Measurements from ENCODE around the gene PER2.
A peak's percentile ranks its signal among the peaks of the same experiment; 100 is the strongest.

Gene PER2

DNA sequence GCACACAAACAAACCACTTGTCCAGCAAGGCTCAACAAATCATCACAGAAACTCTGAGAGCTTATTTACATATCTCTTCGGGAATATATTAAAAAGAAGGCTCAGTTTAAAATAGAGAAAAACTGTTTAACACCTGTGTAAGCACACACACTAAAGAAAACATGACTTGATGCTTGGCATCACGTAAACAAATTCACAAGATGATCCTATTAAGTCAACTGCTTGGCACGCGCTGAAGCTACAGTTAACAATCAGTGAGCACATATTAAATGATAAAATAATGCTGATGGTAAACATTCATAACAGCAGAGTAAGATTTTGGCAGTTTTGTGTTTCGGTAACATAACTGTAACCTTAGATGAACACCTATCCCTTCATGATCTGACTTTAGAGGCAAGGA is 44.3 kb downstream of the PER2 start:
- no peak for DNase-seq

DNA sequence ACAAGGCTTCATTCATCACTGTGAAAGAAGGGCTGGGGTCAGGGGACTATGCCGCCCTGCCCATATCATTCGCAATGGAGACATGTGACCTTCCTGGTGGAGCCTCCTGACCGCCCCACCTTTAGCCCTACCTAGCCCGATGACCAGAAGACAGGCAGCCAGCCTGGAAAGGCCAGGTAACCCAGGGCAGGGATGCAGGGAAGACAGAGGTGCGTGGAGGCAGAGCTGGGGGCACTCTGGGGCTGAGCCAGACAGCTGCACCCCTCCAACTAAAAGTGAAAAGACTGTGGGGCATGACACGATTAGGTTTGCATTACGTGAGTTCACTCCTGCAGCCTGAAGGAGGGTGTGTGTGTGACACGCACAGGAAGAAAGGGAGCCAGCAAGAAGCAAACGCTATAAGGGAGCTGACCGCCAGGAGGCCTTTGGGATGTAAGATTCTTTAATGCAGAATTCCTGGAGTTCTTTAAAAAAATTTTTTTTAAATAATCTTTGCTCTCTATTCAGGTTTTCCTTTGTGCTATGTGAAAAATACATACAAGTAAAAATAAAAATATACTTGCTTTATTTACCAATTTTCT is 44.8 kb downstream of the PER2 start:
- DNase-seq: no peak

DNA sequence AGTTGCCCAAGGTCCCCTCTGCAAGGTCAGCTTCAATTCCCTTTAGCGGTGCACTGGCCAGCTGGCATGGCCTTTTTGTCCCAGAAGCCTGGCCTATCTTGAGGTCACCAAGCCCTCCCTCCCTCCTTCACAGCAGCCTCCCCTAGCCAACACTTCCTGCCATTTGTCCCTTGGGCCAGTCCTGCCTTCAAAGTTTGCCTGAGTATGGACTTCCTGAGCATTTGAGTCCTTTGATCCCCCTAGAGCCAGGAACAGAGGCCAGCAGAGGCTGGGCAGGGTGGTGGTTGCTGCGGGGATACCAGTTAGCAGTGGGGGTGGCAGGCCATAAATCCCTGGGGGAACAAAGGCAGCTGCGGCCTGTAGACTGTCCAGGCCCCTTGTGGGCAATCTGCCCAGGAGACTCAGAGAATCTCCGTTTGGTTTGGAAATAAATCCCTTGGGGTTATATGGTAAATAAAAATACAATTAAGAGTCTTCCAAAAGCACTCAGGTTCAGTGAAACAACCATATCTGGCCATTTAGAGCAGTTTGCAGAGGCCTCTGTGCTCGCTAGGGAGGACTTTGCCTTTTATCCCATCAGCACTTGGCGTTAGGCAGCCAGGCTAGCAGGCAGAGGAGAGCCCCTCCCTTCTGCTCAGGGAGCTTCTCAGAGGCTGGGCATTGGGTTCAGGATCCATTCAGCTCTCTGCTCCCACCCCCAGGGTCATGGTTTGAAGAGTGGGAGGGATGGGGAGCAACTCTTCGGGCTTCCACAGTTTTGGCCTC is 45.5 kb downstream of the PER2 start:
- no peak for DNase-seq

DNA sequence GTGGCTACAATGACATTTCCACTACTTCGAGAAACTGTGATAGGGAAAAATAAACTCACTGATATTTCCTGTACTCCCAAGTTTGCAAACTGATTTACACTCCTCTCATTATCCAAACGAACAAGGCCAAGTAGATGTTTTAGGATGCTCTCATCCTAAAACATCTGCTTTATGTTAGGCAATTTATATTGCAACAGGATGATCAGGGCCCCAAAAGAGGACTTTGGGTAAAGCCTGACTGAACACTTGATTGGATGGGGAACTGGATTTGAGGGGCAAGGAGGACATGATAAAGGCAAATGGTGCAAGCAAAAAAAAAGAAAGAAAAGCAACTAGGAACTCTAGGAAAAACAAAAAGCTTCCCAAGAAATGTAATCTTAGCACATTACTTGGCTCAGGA is 46.4 kb downstream of the PER2 start:
- no peak for DNase-seq

DNA sequence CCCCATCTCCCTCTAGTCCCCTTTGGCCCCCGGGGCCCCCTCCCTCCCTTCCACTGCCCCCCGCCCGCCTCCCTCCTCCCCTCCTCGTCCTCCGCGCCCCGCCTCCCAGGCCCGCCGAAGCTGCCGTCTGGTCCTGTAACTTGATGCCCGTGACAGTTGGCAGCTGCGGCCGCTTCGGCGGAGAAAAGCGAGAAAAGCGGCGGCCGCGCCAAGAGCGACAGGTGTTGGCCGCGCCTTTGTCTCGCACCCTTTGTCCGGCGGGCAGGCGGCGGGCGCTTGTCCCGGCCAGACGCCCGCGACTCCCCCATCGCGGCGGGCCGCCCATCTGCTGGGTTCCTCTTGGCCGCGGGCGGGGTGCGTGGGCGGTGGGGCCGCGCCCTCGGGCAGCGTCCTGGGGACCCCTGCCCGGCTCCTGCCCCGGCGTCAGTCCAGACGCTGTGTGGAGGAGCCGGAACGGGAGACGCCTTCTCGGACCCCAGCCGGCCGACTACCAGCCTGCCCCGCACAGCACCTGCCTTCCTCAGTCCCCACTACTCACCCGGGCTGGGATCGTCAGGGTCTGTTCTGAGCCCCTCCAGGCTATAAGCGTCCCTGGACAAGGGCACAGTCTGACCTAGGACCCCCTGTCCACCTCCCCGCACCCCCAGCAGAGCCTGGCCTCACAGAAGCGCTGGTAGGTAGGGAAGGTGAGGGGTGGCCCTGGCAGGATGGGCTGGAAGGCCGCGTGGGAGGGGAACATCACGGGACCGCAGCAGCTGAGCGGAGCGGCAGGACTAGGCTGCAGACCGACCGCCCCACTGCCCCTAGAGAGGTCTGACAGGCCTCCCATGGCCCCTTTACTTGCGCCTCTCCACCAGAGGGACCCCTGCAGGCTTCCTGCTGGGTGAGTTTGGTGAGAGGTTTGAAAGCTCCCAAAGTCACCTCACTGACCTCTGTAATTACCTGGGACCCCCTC is 47.4 kb downstream of the PER2 start:
- DNase-seq: peak; percentile 18

DNA sequence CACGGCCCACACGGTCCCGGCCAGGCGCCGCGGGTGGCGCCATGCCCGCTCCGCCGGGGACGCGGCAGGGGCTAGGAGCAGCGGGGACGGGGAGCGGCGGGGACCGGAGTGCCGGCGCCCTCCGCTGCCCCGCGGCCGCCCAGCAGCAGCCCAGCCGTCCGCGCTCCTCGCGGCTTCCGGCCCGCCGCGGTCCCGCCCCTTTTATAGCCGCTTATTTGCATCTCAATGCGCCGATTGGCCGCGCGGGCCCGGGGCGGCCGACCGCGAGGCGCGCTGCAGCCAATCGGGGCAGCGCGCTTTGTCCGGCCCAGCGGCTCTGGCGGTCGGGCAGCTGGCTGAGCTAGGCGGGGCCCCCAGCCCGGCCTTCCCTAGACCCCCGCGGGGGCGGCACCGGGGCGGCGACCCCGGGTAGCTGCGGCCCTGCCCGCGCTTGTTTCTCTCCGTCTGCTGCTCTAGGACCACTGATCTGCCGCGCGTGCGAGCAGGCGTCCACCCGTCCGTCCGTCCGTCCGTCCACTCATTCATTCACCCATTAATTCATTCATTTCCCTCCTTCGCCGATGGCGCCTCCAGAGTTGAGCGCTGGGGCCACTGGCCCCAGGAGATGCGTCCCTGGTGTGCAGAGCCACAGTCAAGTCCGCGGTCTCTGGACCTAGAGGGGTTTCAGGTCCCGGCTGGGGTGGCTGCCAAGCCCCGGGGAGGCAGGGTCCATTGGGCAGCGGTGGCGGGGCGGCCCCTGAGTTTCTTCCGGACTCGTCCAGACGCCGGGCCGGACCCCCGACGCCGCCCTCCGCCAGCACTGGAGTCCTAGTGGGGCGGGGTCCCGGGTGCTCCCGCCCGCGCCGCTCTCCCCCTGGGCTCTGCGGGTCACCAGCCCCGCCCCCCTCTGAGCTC is 48.3 kb downstream of the PER2 start, which contains the start of gene HES6:
Gene HES6, minus strand, starts transcription at position 176 of the 894 bp plus-strand sequence. Its CDS starts 133 bp downstream, at position 43.
- DNase-seq: peak; percentile 74

DNA sequence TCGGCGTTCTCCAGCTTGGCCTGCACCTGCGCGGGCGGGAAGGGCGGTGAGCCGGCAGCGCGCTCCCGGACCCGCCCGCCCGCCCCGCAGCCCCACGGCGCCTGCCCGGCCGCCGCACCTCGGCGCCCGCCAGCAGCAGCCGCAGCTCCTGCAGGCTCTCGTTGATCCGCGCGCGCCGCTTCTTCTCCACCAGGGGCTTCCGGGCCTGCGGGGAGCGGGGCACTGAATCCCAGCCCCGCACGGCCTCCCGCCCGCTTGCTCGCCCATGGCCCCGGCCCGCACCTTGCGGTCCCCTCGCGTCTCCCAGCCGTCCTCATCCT is 48.9 kb downstream of the PER2 start:
- DNase-seq: peak; percentile 40

DNA sequence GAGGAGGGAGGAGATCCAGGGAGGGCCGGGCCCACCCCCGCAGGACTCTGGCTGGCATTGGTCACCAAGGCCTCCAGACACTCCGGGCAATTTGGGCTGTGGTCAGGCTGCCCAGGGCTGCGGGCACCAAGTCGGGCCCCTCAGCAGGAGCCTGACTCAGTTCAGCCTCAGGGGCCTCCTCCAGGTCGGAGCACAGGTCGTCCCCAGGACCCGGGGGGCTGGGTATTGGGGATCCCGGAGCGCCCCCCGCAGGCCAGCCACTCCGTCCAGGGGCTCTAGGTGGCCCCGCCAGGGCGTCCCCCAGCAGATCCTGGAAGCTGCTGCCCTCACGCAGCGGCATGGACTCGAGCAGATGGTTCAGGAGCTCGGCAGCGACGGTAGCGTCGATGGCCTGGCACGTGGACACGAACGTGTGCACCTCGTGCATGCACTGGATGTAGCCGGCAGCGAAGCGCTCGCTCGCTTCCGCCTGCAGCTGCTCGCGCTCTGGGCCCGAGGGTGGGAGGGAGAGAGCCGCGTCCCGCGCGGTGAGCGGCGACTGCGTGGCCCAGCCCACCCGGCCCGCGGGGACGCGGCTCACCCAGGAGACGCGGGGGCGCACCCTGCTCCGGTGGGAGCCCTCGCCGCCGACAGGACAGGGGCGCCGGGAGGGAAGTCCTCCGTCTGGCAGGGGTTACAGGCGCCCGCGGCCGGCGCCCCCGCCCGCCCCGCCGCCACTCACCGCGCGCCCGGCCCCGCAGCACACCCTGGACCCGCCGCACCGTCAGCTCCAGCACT is 49.5 kb downstream of the PER2 start:
- peak; percentile 28 for DNase-seq

DNA sequence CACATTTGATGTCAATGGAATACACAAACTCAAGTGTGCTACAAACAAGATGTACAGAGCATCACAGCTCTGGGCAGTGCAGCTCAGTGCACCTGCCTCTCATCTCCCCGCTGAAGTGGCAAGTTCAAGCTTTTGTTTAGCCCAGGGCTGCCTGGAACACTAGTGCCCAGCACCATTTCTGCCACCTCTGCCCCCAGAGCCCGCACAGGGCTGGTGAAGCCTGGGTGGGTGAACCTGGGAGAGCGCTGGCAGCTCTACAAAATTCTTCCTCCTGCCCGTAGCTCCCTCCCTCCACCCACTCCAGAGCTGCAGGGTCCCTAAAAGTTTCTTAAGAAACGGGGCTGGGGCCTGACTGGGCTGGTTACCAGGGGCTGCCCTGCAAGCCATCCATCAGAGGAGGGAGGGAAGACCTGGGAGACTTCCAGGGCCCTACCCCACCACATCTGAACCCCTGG is 50.1 kb downstream of the PER2 start:
- DNase-seq: no peak

DNA sequence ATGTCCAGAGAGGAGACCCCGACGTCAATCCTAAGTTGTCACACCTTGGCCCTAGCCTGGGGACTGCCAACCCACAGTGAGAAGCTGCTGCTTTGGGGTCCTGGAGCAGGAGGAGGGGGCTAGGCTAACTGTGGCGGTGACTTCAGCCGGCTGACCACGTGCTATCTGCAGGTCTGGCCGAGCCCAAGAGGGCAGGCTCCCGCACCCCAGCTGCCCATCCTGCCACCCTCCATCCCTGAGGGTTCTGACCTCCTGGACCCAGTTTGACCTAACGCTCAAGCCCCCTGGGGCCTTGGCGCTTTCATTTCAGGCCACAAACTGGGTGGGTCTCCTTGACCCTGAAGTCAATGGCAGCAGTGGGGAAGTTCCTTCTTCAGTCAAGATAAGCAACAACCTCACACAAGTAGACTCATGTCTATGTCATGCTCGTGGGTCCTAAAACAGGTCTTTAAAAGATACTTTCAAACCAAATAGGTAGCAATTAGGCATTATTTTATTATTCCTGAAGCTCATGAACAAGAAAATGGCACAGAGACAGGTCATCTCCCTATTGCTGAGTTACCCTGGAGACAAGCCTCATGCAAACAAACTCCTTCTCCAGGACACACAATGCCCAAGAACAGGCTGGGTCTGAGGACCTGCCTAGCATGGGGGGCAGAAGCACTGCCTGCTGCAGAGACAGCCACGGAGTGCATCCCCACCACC is 50.8 kb downstream of the PER2 start:
- DNase-seq: no peak

DNA sequence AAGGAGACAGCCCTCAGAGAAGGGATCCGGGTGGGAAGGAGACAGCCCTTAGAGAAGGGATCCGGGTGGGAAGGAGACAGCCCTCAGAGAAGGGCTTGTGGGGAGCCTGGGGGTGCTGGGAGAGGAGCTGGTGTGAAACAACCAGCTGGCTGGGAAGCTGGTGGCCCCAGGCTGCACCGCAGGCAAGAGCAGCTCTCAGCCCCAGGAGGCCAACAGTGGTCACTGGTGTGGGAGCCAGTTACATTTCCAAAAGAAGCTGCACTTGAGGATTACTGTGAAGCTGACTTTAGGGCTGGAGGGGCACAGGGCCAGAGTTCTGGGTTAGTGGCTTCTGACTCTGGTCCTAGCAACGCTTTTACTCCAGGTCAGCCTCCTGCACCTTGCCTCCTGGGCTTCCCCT is 51.8 kb downstream of the PER2 start:
- DNase-seq: no peak

DNA sequence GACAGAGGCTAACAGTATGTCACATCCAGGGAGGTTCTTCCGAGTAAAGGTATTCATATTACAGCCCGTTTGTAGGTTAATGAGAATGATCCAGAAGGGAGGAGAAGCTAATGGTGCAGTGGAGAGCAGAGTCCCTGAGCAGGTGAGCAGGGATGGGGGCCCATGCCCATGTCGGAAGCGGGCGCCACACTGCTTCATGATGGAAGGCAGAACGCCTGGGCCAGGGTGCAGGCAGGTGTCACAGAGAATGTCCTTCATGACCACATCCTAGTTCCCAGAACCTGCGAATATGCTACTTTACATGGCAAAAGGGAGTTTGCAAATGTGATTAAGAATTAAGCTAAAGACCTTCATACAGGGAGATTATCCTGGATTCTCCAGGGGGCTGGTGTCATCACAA is 52.6 kb downstream of the PER2 start:
- DNase-seq: no peak

DNA sequence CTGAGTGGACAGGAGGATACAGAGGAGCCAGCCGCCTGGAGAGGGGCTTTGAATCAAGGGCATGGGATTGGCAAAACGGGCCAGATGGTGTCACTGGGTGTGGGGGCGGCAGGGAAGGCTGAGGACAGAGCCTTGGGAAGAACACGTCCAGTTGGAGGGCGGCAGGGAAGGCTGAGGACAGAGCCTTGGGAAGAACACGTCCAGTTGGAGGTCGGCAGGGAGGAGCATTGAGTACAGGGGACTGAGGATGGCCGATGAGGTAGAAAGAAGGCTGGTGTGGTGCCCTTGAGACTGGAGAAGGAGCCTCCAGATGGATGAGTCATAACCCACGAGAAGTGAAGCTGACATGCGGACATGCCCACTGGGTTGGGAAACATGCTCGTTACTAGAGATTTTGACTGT is 53.1 kb downstream of the PER2 start:
- no peak for DNase-seq

DNA sequence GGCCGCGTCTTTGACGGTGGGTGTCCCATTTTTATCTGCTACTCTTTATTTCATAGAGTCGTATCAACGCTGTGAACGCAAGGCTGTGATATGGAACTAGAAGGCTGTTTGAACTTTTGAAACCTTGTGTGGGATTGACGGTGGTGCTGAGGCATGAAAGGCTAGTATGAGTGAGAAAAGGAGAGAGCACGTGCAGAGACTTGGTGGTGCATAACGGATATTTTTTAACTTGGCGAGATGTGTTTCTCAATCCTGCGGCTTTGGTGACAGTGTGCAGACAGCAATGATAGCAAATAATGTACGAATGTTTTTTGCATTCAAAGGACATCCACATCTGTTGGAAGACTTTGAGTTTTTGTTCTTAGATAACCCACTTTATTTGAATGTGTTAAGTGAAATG is 54.8 kb downstream of the PER2 start:
- DNase-seq: no peak

DNA sequence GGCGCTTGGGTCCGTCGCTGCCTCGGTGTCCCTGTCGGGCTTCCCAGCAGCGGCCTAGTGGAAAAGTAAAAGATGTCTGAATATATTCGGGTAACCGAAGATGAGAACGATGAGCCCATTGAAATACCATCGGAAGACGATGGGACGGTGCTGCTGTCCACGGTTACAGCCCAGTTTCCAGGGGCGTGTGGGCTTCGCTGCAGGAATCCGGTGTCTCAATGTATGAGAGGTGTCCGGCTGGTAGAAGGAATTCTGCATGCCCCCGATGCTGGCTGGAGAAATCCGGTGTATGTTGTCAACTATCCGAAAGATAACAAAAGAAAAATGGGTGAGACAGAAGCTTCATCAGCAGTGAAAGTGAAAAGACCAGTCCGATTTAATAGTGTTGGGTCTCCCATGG is 56.6 kb downstream of the PER2 start:
- no peak for DNase-seq

DNA sequence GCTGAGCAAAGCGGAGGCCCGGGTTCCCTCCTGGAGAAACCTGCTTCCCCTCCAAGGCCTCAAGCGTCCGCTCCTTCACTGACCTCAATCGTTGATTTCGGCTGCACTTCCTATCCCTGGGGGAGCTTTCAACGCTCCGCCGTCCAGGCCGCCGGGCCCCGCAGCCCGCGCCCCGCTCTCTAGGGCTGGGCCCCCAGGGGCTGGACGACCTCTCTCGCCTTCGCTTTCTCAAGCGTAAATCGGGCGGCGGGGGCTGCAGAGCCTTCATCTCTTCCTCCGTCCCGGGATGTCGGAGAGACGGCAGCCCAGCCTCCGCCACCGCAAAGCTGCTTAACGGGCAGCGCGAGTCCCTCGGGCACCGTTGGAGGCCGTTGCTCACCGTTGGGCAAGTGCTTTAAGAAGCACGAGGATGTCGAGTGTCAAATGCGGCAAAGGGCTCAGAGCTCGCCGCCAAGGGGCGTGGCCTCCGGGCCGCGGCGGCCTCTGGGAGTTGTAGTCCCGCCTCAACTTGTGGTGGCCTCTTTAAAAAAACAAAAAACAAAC is 57.1 kb downstream of the PER2 start:
- peak; percentile 80 for DNase-seq

DNA sequence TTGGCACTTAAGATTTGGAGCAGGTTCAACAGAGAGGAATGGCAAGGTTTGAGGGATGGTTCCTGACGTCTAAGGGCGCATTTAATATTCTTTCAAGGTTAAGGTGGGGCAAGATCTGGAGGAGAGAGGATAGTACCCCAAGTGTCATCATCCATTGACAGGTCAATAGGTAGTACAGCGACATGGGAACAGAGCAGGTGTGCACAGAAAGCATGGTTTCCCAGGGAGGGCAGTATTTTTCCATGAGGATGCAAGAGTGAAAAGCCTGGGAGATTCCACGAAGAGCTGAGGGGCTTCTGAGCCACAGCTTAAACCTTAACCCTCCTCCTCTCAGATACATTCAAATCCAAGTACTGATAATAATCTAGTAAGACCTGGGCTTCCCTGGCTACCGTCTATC is 57.7 kb downstream of the PER2 start:
- no peak for DNase-seq

DNA sequence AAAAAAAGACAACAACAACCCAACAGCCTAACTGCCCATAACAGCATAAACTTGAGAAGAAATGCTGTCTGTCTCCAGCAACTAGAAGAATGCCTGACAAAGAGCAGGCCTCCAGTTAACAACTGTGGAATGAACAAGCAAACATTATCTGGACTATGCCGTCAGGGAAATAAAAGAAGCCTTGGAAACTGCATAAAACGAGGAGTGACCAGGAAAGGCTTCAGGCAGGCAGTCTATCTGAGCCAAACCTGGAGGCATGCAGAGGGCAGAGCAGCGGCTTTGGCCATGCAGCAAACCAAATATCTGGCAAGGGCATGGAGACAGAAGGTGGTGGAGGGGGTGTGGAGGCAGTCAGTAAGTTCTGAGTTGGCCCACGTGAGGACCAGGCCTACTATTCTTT is 59.7 kb downstream of the PER2 start:
- no peak for DNase-seq

DNA sequence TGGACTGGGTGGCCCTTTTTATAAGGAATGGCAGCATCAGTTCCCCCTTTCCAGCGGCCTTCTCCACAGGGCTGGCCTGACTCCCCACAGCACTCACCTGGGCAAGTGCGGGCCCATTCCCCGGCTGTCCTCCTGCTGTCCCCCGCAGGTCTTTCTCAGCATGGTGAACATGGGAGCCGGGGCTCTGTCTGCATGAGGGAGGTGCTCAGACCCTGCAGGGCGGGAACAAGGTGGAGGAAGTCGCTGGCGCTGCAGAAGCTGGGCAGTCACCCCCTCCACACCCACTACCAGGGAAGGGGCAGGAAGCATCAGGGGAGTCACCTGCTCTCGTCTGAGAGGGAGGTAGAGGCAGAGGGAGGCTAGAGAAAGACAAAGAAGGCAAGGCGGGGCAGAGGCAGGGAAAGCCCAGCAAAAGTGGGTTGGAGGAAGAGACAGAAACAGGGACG is 60.8 kb downstream of the PER2 start:
- DNase-seq: no peak

DNA sequence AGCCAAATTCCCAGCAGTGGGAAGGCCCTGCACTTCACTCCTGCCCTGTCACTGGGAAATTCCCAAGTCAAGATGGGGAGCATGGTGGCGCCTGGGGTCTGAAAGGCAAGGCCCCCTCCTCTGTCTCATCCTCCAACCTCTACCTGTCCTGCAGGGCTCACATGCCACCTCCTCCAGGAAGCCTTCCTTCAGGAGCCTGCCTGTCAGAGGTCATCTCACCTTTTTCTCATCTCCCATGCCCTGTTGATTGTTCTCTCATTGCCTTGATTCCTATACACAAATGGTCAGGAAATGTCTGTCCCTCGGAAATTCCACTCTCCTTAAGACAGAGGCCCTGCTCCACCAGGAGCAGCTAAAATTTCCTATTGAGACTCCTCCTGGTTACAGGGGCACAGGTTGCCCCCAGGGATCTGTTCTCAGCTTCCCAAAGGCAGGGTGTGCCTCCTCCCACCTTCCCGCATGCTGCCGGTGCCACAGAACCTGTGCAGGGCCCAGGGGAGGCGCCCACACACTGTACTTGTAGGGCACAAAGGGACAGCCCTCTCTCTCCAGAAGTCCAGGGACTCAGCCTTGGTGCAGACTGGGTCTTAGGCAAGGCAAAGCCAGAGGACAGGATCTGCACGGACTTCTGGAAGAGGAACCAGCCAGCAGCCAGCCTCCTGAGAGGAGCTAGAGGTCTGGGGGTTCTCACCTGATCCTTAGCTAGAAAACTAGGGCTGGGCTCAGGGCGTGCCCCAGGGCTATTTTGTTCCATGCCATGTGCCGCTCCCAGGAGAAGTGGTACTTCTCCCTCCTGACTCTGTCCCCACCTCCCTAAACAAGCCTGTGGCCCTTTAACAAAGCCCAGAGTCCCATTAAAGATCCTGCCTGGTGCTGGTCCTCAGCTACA is 61.5 kb downstream of the PER2 start:
- no peak for DNase-seq
